ENCODE measurements around the gene CDCA3. TPM values are rescaled to one million over a fixed set of nuclear protein-coding genes. Genes with fewer than 3 reads are reported as not detected.

Gene CDCA3
- total RNA-seq, 1 experiment from 2014 or later: 61.8 TPM

- 0 out of 2 replicates have a peak, but pooled peaks have one; percentile 23 for TF ChIP-seq ZNF512 (CRISPR knock-in tag; IDR thresholded peaks at IDR 0.05; ENCODE audit: borderline replicate concordance)
- peak; percentile 46; the same call in 1 of the 2 replicates for TF ChIP-seq JUN (CRISPR knock-in tag; IDR thresholded peaks at IDR 0.05)
- TF ChIP-seq ZBTB43 (CRISPR knock-in tag; IDR thresholded peaks at IDR 0.05): peak; percentile 50; the same call in 1 of the 2 replicates
- TF ChIP-seq ZNF219 (CRISPR knock-in tag; IDR thresholded peaks at IDR 0.05; ENCODE audit: borderline replicate concordance): no peak
- TF ChIP-seq ARID4B (CRISPR knock-in tag; IDR thresholded peaks at IDR 0.05; ENCODE audit: borderline replicate concordance): peak; percentile 59; the same call in 1 of the 2 replicates
- TF ChIP-seq ZNF396 (CRISPR knock-in tag; IDR thresholded peaks at IDR 0.05; ENCODE audit: borderline replicate concordance): no peak
- no peak for TF ChIP-seq NR3C1 (CRISPR knock-in tag; conservative IDR thresholded peaks at IDR 0.05; ENCODE audit: low read depth)
- no peak for TF ChIP-seq SMAD4 (CRISPR knock-in tag; IDR thresholded peaks at IDR 0.05)
- no peak for TF ChIP-seq ATF1 (CRISPR knock-in tag; IDR thresholded peaks at IDR 0.05)
- TF ChIP-seq FOXP4 (CRISPR knock-in tag; IDR thresholded peaks at IDR 0.05): no peak
- no peak for TF ChIP-seq NR2C2 (CRISPR knock-in tag; IDR thresholded peaks at IDR 0.05)
- no peak for TF ChIP-seq E2F5 (CRISPR knock-in tag; IDR thresholded peaks at IDR 0.05)
- TF ChIP-seq CDX4 (CRISPR knock-in tag; IDR thresholded peaks at IDR 0.05; ENCODE audit: borderline replicate concordance): no peak
- TF ChIP-seq ERG (CRISPR knock-in tag; IDR thresholded peaks at IDR 0.05): no peak
- TF ChIP-seq HMGXB4 (CRISPR knock-in tag; IDR thresholded peaks at IDR 0.05): peak; percentile 79
- TF ChIP-seq AFF4 (CRISPR knock-in tag; IDR thresholded peaks at IDR 0.05; ENCODE audit: borderline replicate concordance): no peak
Measured at GRCh38 chr12:6828781-6829535, 22.1 kb downstream of the CDCA3 start (continued).
